Measurements from ENCODE around the gene P2RY8. TPM values are rescaled to one million over a fixed set of nuclear protein-coding genes. Genes with fewer than 3 reads are reported as not detected.

The P2RY8 gene
- total RNA-seq, 1 experiment from 2014 or later, result 0.44 TPM

DNA sequence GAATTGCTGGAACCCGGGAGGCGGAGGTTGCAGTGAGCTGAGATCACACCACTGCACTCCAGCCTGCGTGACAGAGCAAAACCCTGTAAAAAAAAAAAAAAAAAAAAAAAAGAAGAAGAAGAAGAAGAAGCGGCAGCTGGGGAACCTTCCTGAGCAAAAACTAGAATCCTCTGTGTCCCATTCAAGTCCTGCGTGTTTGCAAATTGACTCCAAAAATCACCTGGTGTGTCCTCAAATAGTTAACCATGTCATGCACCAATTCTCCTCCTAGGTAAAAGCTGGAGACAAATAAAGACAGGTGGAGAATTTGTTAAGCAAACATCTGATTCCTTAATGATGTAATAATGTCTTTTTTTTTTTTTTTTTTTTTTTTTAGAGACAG, 52.4 kb downstream of the P2RY8 start:
- DNase-seq (ENCODE audit: low read depth, low spot score), result no peak
- H3K9me3 ChIP-seq (ENCODE audit: control insufficient read depth in 1 of 2, insufficient read depth in 1 of 2, low read depth in 1 of 2, low read length in 2 of 2), result peaks cover 0 to 3% of the 10 kb centered on the region in 2 experiments; a peak in 1 of 4 replicates
- RAD21 ChIA-PET (ENCODE audit: low non-redundant PET in 1 of 2, low total read pairs in 2 of 2, uncharacterized antibody in 2 of 2, unreplicated experiment in 2 of 2), result no interaction called here

More for the DNA sequence above, 52.4 kb downstream of the P2RY8 start:
- Histone ChIP-seq H3K27ac (ENCODE audit: low read depth, low read length) (no peak overlapping the region), H2AFZ (ENCODE audit: low read depth, low read length, poor library complexity, severe bottlenecking) (no peak overlapping the region), H3K27me3 (ENCODE audit: insufficient read depth, low read length) (no peaks in the 10 kb centered on the region), H3K9ac (ENCODE audit: low read length) (no peak overlapping the region), H4K20me1 (ENCODE audit: insufficient read depth) (no peaks in the 10 kb centered on the region), H3K9me2 (ENCODE audit: insufficient read depth) (no peaks in the 10 kb centered on the region), H3K79me2 (ENCODE audit: insufficient read depth, low read length) (no peaks in the 10 kb centered on the region), H3K4me3 (replicated peaks in 1 of 2; ENCODE audit: low read depth in 1 of 2, low read length in 2 of 2) (no peak overlapping the region), H3K36me3 (ENCODE audit: control insufficient read depth in 1 of 2, insufficient read depth in 2 of 2, low read length in 2 of 2) (no peaks in the 10 kb centered on the region), H3K4me1 (ENCODE audit: control insufficient read depth in 1 of 2, insufficient read depth in 2 of 2, low read length in 2 of 2) (peaks cover 12% of the 10 kb centered on the region in 2 experiments), H3K4me2 (ENCODE audit: low read length) (no peak overlapping the region)
- no peak for TF ChIP-seq POLR2AphosphoS5 (IDR thresholded peaks at IDR 0.05; ENCODE audit: low read depth, low read length)
- TF ChIP-seq, protein P1, sequence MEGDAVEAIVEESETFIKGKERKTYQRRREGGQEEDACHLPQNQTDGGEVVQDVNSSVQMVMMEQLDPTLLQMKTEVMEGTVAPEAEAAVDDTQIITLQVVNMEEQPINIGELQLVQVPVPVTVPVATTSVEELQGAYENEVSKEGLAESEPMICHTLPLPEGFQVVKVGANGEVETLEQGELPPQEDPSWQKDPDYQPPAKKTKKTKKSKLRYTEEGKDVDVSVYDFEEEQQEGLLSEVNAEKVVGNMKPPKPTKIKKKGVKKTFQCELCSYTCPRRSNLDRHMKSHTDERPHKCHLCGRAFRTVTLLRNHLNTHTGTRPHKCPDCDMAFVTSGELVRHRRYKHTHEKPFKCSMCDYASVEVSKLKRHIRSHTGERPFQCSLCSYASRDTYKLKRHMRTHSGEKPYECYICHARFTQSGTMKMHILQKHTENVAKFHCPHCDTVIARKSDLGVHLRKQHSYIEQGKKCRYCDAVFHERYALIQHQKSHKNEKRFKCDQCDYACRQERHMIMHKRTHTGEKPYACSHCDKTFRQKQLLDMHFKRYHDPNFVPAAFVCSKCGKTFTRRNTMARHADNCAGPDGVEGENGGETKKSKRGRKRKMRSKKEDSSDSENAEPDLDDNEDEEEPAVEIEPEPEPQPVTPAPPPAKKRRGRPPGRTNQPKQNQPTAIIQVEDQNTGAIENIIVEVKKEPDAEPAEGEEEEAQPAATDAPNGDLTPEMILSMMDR (IDR thresholded peaks at IDR 0.05 in 2 of 3, conservative IDR thresholded peaks at IDR 0.05 in 1 of 3; ENCODE audit: borderline replicate concordance in 1 of 3, insufficient read depth in 1 of 3, low read depth in 2 of 3, low read length in 2 of 3), result no peak
- TF ChIP-seq EZH2 (IDR thresholded peaks at IDR 0.05), result no peak
- TF ChIP-seq, protein P2, sequence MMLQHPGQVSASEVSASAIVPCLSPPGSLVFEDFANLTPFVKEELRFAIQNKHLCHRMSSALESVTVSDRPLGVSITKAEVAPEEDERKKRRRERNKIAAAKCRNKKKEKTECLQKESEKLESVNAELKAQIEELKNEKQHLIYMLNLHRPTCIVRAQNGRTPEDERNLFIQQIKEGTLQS (IDR thresholded peaks at IDR 0.05), result no peak
- no peak for TF ChIP-seq ELF1 (IDR thresholded peaks at IDR 0.05; ENCODE audit: borderline replicate concordance, low read depth)
- no peak for TF ChIP-seq FOSL1 (IDR thresholded peaks at IDR 0.05; ENCODE audit: low read depth)
- TF ChIP-seq CEBPB (IDR thresholded peaks at IDR 0.05; ENCODE audit: low read depth), result no peak
- TF ChIP-seq JUND (IDR thresholded peaks at IDR 0.05), result no peak
- TF ChIP-seq ZFX (IDR thresholded peaks at IDR 0.05), result no peak
- no peak for TF ChIP-seq EZH2phosphoT487 (IDR thresholded peaks at IDR 0.05; ENCODE audit: borderline replicate concordance)
- TF ChIP-seq, protein P3, sequence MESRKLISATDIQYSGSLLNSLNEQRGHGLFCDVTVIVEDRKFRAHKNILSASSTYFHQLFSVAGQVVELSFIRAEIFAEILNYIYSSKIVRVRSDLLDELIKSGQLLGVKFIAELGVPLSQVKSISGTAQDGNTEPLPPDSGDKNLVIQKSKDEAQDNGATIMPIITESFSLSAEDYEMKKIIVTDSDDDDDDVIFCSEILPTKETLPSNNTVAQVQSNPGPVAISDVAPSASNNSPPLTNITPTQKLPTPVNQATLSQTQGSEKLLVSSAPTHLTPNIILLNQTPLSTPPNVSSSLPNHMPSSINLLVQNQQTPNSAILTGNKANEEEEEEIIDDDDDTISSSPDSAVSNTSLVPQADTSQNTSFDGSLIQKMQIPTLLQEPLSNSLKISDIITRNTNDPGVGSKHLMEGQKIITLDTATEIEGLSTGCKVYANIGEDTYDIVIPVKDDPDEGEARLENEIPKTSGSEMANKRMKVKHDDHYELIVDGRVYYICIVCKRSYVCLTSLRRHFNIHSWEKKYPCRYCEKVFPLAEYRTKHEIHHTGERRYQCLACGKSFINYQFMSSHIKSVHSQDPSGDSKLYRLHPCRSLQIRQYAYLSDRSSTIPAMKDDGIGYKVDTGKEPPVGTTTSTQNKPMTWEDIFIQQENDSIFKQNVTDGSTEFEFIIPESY (IDR thresholded peaks at IDR 0.05; ENCODE audit: extremely low read depth, insufficient replicate concordance, low read length), result no peak
- TF ChIP-seq CBX3 (IDR thresholded peaks at IDR 0.05; ENCODE audit: low read depth), result no peak
- TF ChIP-seq POLR2A (IDR thresholded peaks at IDR 0.05; ENCODE audit: borderline replicate concordance, extremely low read depth, insufficient read depth, insufficient read length), result no peak
- TF ChIP-seq SIN3A (IDR thresholded peaks at IDR 0.05; ENCODE audit: low read depth), result no peak
- no peak for TF ChIP-seq ZNF274 (IDR thresholded peaks at IDR 0.05; ENCODE audit: low read depth, low read length)
- no peak for TF ChIP-seq SP1 (IDR thresholded peaks at IDR 0.05; ENCODE audit: low read depth)
- no peak for TF ChIP-seq YY1 (IDR thresholded peaks at IDR 0.05; ENCODE audit: extremely low read depth, insufficient replicate concordance, low read depth, low read length)
- TF ChIP-seq EGR1 (IDR thresholded peaks at IDR 0.05; ENCODE audit: low read depth), result no peak
- TF ChIP-seq, protein P4, sequence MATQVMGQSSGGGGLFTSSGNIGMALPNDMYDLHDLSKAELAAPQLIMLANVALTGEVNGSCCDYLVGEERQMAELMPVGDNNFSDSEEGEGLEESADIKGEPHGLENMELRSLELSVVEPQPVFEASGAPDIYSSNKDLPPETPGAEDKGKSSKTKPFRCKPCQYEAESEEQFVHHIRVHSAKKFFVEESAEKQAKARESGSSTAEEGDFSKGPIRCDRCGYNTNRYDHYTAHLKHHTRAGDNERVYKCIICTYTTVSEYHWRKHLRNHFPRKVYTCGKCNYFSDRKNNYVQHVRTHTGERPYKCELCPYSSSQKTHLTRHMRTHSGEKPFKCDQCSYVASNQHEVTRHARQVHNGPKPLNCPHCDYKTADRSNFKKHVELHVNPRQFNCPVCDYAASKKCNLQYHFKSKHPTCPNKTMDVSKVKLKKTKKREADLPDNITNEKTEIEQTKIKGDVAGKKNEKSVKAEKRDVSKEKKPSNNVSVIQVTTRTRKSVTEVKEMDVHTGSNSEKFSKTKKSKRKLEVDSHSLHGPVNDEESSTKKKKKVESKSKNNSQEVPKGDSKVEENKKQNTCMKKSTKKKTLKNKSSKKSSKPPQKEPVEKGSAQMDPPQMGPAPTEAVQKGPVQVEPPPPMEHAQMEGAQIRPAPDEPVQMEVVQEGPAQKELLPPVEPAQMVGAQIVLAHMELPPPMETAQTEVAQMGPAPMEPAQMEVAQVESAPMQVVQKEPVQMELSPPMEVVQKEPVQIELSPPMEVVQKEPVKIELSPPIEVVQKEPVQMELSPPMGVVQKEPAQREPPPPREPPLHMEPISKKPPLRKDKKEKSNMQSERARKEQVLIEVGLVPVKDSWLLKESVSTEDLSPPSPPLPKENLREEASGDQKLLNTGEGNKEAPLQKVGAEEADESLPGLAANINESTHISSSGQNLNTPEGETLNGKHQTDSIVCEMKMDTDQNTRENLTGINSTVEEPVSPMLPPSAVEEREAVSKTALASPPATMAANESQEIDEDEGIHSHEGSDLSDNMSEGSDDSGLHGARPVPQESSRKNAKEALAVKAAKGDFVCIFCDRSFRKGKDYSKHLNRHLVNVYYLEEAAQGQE (IDR thresholded peaks at IDR 0.05; ENCODE audit: low read depth), result no peak
- TF ChIP-seq TCF7L2 (IDR thresholded peaks at IDR 0.05; ENCODE audit: borderline replicate concordance, extremely low read depth, insufficient read depth, insufficient read length), result no peak
- no TSS peak for BruUV-seq (replicated peaks)
- ChIA-PET POLR2A (no interaction called here), CTCF (no interaction called here)
- ATAC-seq, result no peak
- intact Hi-C loops (cut with micrococcal nuclease), result no loop called here

All from HCT116 (cell line).